Endothelial cell of umbilical vein (primary cell): Measurements from ENCODE around the gene WDR38.

ENCODE experiments used
- CTCF ChIP-seq, 2 donors: IDR thresholded peaks; 1 replicate in 1 of 2; 2 replicates in 1 of 2; pipeline ENCODE4 v1.5.1; 2011; ENCODE audit warnings: low read length in 2 of 2, mild to moderate bottlenecking in 2 of 2, moderate library complexity in 2 of 2, control low read depth in 1 of 2, inconsistent platforms in 1 of 2, low read depth in 1 of 2; ENCODE audit not compliant: insufficient read depth in 1 of 2; ENCODE audit errors: extremely low read depth in 1 of 2
- EZH2 ChIP-seq: IDR thresholded peaks from 2 replicates; pipeline ENCODE4 v1.6.1; 2012; ENCODE audit warnings: borderline replicate concordance, low read depth, mild to moderate bottlenecking, moderate library complexity, low read length, inconsistent platforms; ENCODE audit not compliant: severe bottlenecking
- GATA2 ChIP-seq: IDR thresholded peaks from 2 replicates; pipeline ENCODE4 v1.7.0; 2011; ENCODE audit warnings: low read depth, mild to moderate bottlenecking, moderate library complexity, mixed read lengths, low read length; ENCODE audit not compliant: insufficient read length, insufficient read depth
- JUN ChIP-seq: IDR thresholded peaks from 2 replicates; pipeline ENCODE4 v1.6.1; 2011; ENCODE audit warnings: borderline replicate concordance, low read depth; ENCODE audit not compliant: insufficient read length, insufficient read depth
- POLR2A ChIP-seq: IDR thresholded peaks from 2 replicates; pipeline ENCODE4 v1.6.1; 2012; ENCODE audit warnings: low read depth, mild to moderate bottlenecking, control low read depth, low read length
- POLR2AphosphoS5 ChIP-seq: IDR thresholded peaks from 2 replicates; pipeline ENCODE4 v1.6.1; 2012; ENCODE audit warnings: low read depth, mild to moderate bottlenecking, control low read depth, low read length, moderate library complexity; ENCODE audit not compliant: insufficient read depth

DNA sequence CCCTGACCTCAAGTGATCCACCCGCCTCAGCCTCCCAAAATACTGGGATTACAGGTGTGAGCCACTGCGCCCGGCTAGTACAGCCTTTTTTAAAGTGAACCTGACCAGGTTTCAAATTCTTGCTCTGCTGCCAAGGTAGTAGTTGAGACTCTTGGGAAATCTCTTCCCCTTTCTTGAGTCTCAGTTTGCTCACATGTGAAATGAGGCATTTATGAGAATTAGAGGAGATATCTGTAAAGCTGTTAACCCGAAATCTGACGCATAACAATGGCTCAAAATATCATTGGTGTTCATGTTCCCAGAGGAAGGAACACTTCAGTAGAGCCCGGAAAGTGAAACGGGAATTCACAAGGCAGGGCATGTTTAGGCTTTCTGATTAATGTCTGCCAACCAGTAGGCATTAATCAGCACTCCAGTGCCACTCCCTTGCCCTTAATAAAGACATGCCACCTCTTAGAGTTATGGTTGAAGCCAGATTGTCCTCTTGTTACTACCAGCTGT, 10.2 kb downstream of the WDR38 start:
- no peak for TF ChIP-seq CTCF (IDR thresholded peaks at IDR 0.05; ENCODE audit: extremely low read depth in 1 of 2, insufficient read depth in 1 of 2, low read depth in 1 of 2, low read length in 2 of 2)
- TF ChIP-seq GATA2 = no peak
- no peak for TF ChIP-seq EZH2
- no peak for TF ChIP-seq POLR2A
- TF ChIP-seq POLR2AphosphoS5 = no peak
- TF ChIP-seq JUN = no peak
